Stimulated activated CD8-positive, alpha-beta memory T cell treated with anti-CD3 and anti-CD28 coated beads, Interleukin-2, amount 100 ng/mL, for 48 hours (primary cell): ENCODE results near the gene LRR1.
"Not testable (repeated sequence)": the region's sequence is repeated elsewhere in the genome, so short reads cannot be mapped to it uniquely, and the experiment has no call there.

Experiments
- DNase-seq, 2 donors: peaks; one replicate each; pipeline ENCODE4 v3.0.0-alpha.2; 2020; ENCODE audit warnings: low read depth in 2 of 2

The LRR1 gene

DNA sequence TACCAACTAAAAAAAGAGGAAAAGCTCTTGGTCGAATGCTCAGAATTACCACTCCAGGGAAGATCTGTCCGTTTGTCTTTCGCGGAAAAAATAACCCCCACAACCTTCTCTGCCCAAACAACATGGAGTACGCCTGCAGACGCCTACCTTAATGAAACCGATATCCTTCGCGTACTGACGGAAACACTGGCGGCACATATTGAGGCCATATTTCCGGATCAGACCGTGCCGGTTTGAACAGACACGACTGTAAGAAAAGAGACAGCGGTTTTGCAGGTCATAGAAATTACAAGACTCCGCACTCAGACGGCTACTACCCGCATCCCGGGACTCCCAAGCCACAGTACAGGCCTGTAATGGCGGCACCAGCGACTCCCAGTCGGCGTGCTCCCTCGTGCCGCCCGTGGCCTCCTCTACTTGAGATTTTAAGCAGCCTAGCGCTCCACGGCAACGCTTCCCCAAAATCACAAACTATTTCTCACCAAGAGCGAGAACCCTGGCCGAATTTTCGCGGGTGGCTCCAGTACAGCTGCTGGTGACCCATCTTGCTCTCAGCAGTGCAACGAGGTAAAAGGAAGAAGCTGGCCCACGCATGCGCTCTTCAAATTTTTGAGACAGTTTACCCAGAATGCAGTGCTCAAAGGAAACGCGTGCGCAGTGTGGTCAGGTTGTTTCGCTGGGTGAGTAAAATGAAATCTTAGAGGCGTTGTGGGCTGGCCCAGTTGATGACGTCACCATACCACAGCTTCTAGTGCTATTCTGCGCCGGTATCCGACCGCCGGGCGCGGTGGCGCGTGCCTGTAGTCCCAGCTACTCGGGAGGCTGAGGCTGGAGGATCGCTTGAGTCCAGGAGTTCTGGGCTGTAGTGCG is 12.7 kb upstream of the LRR1 start, which contains the start of gene RPS29:
RPS29 (minus strand) TSS at position 578 of the 870 bp plus-strand sequence; CDS start at position 544, 34 bp downstream.
- DNase-seq: peak; percentile 89 to 98

DNA sequence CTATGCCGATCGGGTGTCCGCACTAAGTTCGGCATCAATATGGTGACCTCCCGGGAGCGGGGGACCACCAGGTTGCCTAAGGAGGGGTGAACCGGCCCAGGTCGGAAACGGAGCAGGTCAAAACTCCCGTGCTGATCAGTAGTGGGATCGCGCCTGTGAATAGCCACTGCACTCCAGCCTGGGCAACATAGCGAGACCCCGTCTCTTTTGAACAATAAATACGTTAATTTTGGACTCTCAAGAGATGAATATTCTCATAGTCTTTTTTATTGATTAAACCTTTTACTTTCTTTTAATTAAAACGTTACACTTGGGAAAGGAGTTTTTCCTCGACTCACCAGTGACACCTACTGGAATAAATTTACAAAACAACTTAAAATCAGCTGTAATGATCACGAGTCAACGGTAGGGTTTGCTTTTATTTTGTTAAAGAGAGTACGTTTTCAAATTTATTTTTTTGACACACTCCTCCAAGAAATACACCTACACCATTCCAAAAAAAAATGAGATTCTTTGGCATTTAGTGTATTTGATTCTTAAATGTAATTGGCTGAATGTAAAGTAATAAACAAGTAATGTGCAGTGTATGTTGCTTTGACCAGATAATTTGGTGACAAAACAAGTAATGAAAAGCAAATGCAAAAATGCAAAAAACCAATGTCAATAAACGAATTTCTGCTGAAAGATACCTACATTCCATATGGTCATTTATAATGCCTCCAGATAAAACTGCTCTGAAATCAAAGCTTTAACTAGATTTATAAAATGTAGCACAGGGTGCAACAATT is 11.9 kb upstream of the LRR1 start:
- DNase-seq: peak in 1 of 2 donors; percentile 34

DNA sequence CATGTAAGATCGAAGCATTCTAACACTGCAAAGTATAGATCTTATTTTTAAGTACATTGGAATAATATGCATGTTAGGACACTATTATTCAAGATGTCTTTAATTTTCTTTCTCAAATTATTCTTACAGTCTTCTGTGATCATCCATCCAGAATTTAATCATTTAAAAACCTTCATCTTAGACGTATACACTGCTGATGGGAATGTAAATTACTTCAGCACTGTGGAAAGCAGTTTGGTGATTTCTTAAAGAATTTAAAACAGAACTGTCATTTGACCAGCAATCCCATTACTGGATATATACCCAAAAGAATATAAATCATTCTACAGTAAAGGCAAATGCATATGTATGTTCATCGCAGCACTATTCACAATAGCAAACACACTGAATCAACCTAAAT is 9.4 kb upstream of the LRR1 start:
- DNase-seq: no peak

- no peak for DNase-seq
These were observed 5.7 kb upstream of the LRR1 start for GRCh38 chr14:49593016-49593415.

DNA sequence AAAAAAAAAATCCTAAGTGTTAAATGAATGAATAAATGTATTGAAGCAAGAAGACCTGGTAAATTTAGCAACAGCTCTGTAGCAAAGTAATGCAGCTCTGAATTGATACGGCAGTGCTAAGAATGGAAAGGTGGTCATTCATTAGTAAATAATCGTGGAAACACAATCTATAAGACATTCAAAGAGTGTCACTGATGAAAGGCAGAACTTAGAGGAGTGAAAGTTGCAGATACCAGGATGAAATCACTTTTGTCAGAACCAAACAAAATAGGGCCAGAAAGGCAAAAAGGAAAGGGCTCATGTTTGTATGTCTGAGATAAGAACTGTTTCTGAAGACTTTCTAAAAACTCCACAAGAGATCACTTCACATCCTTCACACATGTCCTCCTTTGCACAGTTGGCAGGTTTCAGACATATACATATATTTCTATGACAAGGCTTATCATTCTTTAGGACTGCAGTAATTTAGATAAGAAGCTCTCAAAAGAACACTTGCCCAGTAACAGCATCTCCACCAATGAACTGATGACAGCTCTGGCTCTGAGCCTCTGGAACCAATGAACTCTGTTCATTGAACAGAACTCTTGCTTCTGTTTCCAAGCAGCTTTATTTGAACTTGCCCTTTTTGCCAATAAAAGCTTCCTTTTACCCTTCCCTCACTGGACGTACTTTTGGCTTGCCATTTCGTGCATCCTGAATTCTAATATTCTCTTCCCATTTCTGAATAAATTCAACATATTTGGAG is 4.2 kb upstream of the LRR1 start:
- no peak for DNase-seq

GRCh38 chr14:49598189-49598484 is 603 bp upstream of the LRR1 start:
- no peak for DNase-seq

DNA sequence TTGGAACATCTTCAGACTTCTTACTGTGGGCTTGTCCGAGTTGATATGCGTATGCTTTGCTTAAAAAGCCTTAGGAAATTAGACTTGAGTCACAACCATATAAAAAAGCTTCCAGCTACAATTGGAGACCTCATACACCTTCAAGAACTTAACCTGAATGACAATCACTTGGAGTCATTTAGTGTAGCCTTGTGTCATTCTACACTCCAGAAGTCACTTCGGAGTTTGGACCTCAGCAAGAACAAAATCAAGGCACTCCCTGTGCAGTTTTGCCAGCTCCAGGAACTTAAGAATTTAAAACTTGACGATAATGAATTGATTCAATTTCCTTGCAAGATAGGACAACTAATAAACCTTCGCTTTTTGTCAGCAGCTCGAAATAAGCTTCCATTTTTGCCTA is 8.8 kb downstream of the LRR1 start:
- DNase-seq: no peak

- DNase-seq: no peak
These were observed 13.5 kb downstream of the LRR1 start for GRCh38 chr14:49612251-49612650.

DNA sequence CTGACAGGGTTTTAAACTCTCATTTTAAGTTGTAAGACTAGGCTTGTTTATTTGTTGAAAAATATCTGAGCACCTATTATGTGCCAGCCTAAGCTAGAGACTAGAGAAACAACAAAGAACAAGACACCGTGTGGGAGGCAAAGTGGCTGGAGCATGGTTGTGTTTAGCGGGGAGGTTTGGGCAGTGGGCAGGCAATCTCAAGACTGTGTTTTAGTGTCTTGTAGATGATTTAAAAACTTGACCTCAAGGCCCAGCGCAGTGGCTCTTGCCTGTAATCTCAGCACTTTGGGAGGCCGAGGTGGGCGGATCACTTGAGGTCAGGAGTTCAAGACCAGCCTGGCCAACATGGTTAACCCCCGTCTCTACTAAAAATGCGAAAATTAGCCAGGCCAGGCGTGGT is 13.9 kb downstream of the LRR1 start:
- no peak for DNase-seq

DNA sequence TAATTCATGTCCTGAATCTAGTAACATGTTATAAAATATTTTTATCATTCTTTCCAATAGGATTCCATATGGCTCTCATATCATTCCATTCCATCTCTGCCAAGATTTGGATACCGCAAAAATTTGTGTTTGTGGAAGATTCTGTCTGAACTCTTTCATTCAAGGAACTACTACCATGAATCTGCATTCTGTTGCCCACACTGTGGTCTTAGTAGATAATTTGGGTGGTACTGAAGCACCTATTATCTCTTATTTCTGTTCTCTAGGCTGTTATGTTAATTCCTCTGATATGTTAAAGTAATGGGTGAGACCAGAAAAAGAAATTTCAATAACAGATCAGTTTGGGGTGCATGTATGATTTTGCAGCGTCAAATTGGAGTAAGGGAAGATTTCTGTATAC is 15.5 kb downstream of the LRR1 start:
- no peak for DNase-seq

- DNase-seq: no peak
These were observed 17.0 kb downstream of the LRR1 start for GRCh38 chr14:49615776-49616175.

- DNase-seq: no peak
These were observed 19.2 kb downstream of the LRR1 start for GRCh38 chr14:49617852-49618519.

DNA sequence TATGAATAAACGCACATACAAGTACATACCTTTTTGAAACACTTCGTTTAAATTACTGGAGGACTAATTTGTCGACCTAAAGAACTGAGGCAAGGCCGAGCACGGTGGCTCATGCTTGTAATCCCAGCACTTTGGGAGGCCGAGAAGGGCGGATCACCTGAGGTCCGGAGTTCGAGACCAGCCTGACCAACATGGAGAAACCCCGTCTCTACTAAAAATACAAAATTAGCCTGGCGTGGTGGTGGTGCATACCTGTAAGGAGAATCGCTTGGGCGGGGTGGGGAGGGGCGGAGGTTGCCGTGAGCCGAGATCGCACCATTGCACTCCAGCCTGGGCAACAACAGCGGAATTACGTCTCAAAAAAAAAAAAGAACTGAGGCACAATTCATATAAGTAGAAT is 20.5 kb downstream of the LRR1 start:
- not testable (repeated sequence) for DNase-seq

GRCh38 chr14:49619730-49620129 is 21.0 kb downstream of the LRR1 start:
- DNase-seq: no peak

DNA sequence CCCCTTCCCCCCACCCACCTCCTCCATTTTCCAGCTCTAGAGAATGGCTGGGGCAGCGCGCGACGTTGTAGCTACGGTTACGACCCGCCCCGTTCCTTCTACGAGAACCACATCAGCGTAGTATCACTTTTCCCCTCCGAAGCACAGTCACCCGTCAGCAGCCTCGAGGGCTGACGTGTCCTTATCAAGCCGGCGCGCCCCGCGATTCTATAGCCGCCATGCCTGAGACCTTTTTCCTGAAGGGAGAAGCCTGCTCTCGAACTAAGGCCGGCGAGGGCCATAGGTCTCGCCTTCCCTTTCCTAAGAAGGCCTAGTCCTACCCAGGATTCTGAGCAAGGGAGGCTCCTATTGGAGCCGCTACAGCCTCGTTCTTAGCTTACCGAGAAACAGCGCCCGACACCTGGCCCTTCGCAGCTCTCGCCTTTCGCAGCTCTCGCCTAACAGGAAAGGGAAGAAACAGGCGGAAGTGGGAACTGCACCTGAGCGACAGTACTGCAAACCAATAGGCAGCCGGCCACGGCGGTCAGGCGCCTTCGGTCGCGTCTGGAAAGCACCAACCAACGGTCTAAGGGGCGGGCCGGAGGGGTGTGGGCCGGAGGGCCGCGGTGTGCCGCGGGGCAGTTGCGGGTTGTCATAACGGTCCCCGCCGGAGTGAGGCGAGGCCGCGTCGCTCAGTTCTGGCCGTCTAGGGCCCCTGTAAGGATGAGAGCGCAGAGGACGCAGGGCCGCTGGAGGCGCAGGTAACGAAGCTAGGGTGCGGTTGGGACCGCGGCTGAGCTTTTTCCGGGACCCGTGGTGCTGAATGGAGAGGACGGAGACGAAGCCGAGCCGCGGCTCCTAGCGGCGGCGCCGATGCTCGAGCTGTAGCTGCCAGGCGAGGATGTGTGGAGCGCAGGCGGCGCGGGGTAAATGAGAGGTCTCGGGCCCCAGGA is 21.7 kb downstream of the LRR1 start, which contains the start of the genes MGAT2 and RPL36AL:
MGAT2 (plus strand) TSS at position 618 of the 932 bp plus-strand sequence. CDS start 470 bp downstream, outside the sequence.
RPL36AL (minus strand) TSS at position 445 of the 932 bp plus-strand sequence. CDS start 1,522 bp downstream, outside the sequence.
- DNase-seq: peak; percentile 90 to 93

DNA sequence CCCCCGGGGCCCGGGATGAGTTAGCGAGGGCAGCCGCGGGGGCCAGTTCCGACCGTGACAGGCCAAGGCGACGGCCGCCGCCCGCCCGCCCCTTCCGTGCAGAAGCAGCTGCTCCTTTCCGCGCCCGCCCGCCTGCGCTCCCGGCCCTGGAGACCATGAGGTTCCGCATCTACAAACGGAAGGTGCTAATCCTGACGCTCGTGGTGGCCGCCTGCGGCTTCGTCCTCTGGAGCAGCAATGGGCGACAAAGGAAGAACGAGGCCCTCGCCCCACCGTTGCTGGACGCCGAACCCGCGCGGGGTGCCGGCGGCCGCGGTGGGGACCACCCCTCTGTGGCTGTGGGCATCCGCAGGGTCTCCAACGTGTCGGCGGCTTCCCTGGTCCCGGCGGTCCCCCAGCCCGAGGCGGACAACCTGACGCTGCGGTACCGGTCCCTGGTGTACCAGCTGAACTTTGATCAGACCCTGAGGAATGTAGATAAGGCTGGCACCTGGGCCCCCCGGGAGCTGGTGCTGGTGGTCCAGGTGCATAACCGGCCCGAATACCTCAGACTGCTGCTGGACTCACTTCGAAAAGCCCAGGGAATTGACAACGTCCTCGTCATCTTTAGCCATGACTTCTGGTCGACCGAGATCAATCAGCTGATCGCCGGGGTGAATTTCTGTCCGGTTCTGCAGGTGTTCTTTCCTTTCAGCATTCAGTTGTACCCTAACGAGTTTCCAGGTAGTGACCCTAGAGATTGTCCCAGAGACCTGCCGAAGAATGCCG is 22.6 kb downstream of the LRR1 start:
- peak; percentile 46 to 58 for DNase-seq

DNA sequence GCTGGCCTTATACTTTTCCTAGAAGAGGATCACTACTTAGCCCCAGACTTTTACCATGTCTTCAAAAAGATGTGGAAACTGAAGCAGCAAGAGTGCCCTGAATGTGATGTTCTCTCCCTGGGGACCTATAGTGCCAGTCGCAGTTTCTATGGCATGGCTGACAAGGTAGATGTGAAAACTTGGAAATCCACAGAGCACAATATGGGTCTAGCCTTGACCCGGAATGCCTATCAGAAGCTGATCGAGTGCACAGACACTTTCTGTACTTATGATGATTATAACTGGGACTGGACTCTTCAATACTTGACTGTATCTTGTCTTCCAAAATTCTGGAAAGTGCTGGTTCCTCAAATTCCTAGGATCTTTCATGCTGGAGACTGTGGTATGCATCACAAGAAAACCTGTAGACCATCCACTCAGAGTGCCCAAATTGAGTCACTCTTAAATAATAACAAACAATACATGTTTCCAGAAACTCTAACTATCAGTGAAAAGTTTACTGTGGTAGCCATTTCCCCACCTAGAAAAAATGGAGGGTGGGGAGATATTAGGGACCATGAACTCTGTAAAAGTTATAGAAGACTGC is 23.4 kb downstream of the LRR1 start:
- DNase-seq: no peak

- no peak for DNase-seq
These were observed 24.6 kb downstream of the LRR1 start for GRCh38 chr14:49623387-49623786.
